ENCODE measurements around the gene BRD3OS. TPM values are rescaled to one million over a fixed set of nuclear protein-coding genes. Genes with fewer than 3 reads are reported as not detected.

The BRD3OS gene
- total and polyA plus RNA-seq, 2 experiments from 2014 or later = 36.3 to 36.6 TPM

GRCh38 chr9:134035041-134036039 lies 10.1 kb downstream of the BRD3OS start:
- Histone ChIP-seq H4K20me1 (ENCODE audit: insufficient read depth) (no peaks in the 10 kb centered on the region), H3K27me3 (replicated peaks; ENCODE audit: insufficient read depth) (no peaks in the 10 kb centered on the region), H3K9me2 (ENCODE audit: insufficient read depth) (no peaks in the 10 kb centered on the region), H3K4me1 (ENCODE audit: insufficient read depth) (no peaks in the 10 kb centered on the region), H3K36me3 (ENCODE audit: low read depth) (peaks cover 18% of the 10 kb centered on the region), H3K4me3 (no peak overlapping the region), H2AFZ (no peak overlapping the region), H3K9me3 (ENCODE audit: low read depth) (no peaks in the 10 kb centered on the region), H3K9ac (no peak overlapping the region), H3K4me2 (ENCODE audit: unreplicated experiment) (no peak overlapping the region), H3K79me2 (ENCODE audit: insufficient read depth) (no peaks in the 10 kb centered on the region), H3F3A (ENCODE audit: insufficient read depth) (no peaks in the 10 kb centered on the region), H3K27ac (no peak overlapping the region)
- in situ Hi-C loops (cut with MboI) = no loop called here
- no peak for TF ChIP-seq EZH2 (IDR thresholded peaks at IDR 0.05; ENCODE audit: insufficient read depth, poor library complexity, severe bottlenecking)
- TF ChIP-seq EZH2phosphoT487 (IDR thresholded peaks at IDR 0.05; ENCODE audit: insufficient read depth, low read depth) = no peak
- no peak for DNase-seq
- 90% methylated on average over 28 of the region's 28 CpGs for WGBS, 2 experiments (ENCODE audit: low coverage in 1 of 2, low lambda C conversion rate in 2 of 2, missing lambda C conversion rate in 2 of 2)

DNA sequence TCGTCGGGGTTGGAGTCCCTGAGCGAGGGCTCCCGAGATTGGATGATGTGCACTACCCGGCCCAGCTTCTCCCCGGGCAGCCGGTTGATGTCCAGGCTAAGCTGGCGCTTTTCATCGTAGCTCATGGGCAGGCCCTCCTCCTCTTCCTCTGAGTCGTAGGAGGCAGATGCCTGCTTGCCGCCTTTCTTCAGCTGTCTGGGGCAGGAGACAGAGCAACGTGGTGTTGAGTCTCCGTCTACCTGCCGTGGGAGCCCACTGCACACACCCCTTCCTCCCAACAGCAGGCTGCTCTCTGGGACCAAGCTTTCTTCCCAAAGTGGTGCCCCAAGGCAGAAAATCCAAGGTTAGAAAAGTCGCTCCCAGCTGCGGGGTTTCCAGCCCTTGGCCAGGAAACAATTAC lies 10.8 kb downstream of the BRD3OS start:
- no peak overlapping the region for H3K4me3 ChIP-seq
- H3K4me2 ChIP-seq (ENCODE audit: unreplicated experiment) = no peak overlapping the region
- H3K4me1 ChIP-seq (ENCODE audit: insufficient read depth) = no peaks in the 10 kb centered on the region
- no peaks in the 10 kb centered on the region for H3K79me2 ChIP-seq (ENCODE audit: insufficient read depth)
- in situ Hi-C loops (cut with MboI) = no loop called here
- no peak overlapping the region for H3K9ac ChIP-seq
- no peak for DNase-seq
- no peaks in the 10 kb centered on the region for H3K9me2 ChIP-seq (ENCODE audit: insufficient read depth)
- H4K20me1 ChIP-seq (ENCODE audit: insufficient read depth) = no peaks in the 10 kb centered on the region
- no peaks in the 10 kb centered on the region for H3K9me3 ChIP-seq (ENCODE audit: low read depth)
- peaks cover 18% of the 10 kb centered on the region for H3K36me3 ChIP-seq (ENCODE audit: low read depth)
- no peaks in the 10 kb centered on the region for H3K27me3 ChIP-seq (replicated peaks; ENCODE audit: insufficient read depth)
- WGBS, 2 experiments (ENCODE audit: low coverage in 1 of 2, low lambda C conversion rate in 2 of 2, missing lambda C conversion rate in 2 of 2) = 91 to 94% methylated on average over 9 to 16 of the region's 16 CpGs
- no peak for TF ChIP-seq EZH2 (IDR thresholded peaks at IDR 0.05; ENCODE audit: insufficient read depth, poor library complexity, severe bottlenecking)
- TF ChIP-seq EZH2phosphoT487 (IDR thresholded peaks at IDR 0.05; ENCODE audit: insufficient read depth, low read depth) = no peak
- H3K27ac ChIP-seq = no peak overlapping the region
- H3F3A ChIP-seq (ENCODE audit: insufficient read depth) = no peaks in the 10 kb centered on the region
- H2AFZ ChIP-seq = no peak overlapping the region

DNA sequence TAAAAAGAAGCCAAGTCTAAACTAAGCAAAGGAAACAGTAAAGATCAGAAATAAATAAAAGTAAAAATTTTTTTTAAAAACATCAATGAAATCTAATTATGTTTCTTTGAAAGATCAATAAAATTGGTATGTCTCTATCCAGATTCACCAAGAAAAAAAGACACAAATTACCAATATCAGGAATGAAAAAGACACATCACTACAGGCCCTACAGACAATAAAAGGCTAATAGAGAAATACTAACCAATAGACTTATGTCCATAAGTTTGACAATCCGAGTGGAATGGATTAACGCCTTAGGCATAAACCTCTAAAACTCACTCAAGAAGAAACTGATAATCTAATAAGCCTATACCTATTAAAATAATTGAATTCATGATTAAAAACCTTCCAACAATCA lies 12.4 kb downstream of the BRD3OS start:
- WGBS, 2 experiments (ENCODE audit: low coverage in 1 of 2, low lambda C conversion rate in 2 of 2, missing lambda C conversion rate in 2 of 2) = 98 to 100% methylated on average over 2 of the region's 2 CpGs
- H3K4me1 ChIP-seq (ENCODE audit: insufficient read depth) = no peaks in the 10 kb centered on the region
- H3K9me2 ChIP-seq (ENCODE audit: insufficient read depth) = no peaks in the 10 kb centered on the region
- in situ Hi-C loops (cut with MboI) = no loop called here
- DNase-seq = no peak
- no peaks in the 10 kb centered on the region for H3F3A ChIP-seq (ENCODE audit: insufficient read depth)
- H3K4me3 ChIP-seq = no peak overlapping the region
- no peak overlapping the region for H2AFZ ChIP-seq
- no peaks in the 10 kb centered on the region for H3K79me2 ChIP-seq (ENCODE audit: insufficient read depth)
- no peak for TF ChIP-seq EZH2 (IDR thresholded peaks at IDR 0.05; ENCODE audit: insufficient read depth, poor library complexity, severe bottlenecking)
- H3K27me3 ChIP-seq (replicated peaks; ENCODE audit: insufficient read depth) = no peaks in the 10 kb centered on the region
- H3K9ac ChIP-seq = no peak overlapping the region
- H4K20me1 ChIP-seq (ENCODE audit: insufficient read depth) = no peaks in the 10 kb centered on the region
- H3K27ac ChIP-seq = no peak overlapping the region
- peaks cover 14% of the 10 kb centered on the region for H3K36me3 ChIP-seq (ENCODE audit: low read depth)
- H3K9me3 ChIP-seq (ENCODE audit: low read depth) = no peaks in the 10 kb centered on the region
- no peak overlapping the region for H3K4me2 ChIP-seq (ENCODE audit: unreplicated experiment)

DNA sequence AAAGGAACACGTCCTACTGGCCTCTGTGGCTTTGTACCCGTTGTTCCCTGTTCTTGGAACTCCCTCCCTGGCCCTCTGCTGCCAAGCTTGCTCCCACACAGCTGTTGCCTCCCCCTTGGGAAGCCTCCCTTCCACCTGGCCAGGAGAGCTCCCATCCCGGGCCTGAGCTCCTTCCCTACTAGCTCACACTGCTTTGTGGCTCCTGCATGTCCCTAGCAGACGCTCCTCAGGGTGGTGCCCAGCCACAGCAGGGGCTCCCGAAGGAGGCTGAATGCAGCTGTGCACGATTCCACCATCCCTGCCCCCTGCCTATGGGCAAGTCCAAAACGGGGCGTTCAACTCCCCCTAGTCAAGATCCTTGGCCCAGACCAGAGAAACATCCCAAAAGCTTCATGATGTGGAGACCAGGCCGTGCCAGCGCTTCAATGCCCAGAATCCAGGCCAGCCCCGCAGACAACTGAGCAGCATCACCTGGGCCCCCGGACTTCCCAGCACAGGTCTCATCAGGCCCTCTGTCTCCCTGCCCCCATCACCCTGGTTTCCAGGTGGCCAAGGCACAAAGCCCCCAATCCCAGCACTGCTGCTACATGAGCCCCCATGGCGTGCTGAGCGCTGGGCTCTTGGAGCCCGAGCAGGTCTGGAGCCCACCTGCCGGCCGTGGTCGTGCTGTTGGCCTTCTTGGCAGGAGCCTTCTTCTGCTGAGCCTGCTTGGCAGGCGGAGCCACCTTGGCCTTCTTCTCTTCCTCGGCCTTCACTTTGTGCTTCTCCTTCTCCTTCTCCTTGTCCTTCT lies 14.3 kb downstream of the BRD3OS start:
- TF ChIP-seq EZH2 (IDR thresholded peaks at IDR 0.05; ENCODE audit: insufficient read depth, poor library complexity, severe bottlenecking) = no peak
- no peak for TF ChIP-seq EZH2phosphoT487 (IDR thresholded peaks at IDR 0.05; ENCODE audit: insufficient read depth, low read depth)
- Histone ChIP-seq H3K4me2 (ENCODE audit: unreplicated experiment) (no peak overlapping the region), H3K27ac (no peak overlapping the region), H3F3A (ENCODE audit: insufficient read depth) (no peaks in the 10 kb centered on the region), H3K9me2 (ENCODE audit: insufficient read depth) (no peaks in the 10 kb centered on the region), H3K36me3 (ENCODE audit: low read depth) (peaks cover 9% of the 10 kb centered on the region; the same call in 1 of the 2 replicates), H3K9me3 (ENCODE audit: low read depth) (no peaks in the 10 kb centered on the region), H4K20me1 (ENCODE audit: insufficient read depth) (no peaks in the 10 kb centered on the region), H3K9ac (no peak overlapping the region), H3K4me1 (ENCODE audit: insufficient read depth) (no peaks in the 10 kb centered on the region), H3K27me3 (replicated peaks; ENCODE audit: insufficient read depth) (no peaks in the 10 kb centered on the region), H3K4me3 (no peak overlapping the region), H2AFZ (no peak overlapping the region), H3K79me2 (ENCODE audit: insufficient read depth) (no peaks in the 10 kb centered on the region)
- in situ Hi-C loops (cut with MboI) = no loop called here
- 90 to 94% methylated on average over 20 of the region's 20 CpGs for WGBS, 2 experiments (ENCODE audit: low coverage in 1 of 2, low lambda C conversion rate in 2 of 2, missing lambda C conversion rate in 2 of 2)
- no peak for DNase-seq
